Tibial artery (tissue), 4 donors: Measurements from ENCODE around the gene BLNK.

Experiments
- DNase-seq, 2 donors: peaks; one replicate each; pipeline ENCODE4 v3.0.0-alpha.2; 2019
- H3K27ac ChIP-seq, 2 donors: fragments of 200-600 bp; sonication (generic) in 1 of 2; 1 replicate in 1 of 2; 2 replicates in 1 of 2; pipeline ENCODE4 v1.5.1; 2018 to 2019; ENCODE audit warnings: mild to moderate bottlenecking in 1 of 2
- H3K27me3 ChIP-seq, 2 donors: fragments of 200-600 bp; sonication (generic) in 1 of 2; one replicate each; pipeline versions ENCODE4 v1.5.1 to v1.6.0; 2016 to 2019
- H3K36me3 ChIP-seq, 3 donors: fragments of 200-600 bp; sonication (generic) in 2 of 3; one replicate each; pipeline ENCODE4 v1.5.1; 2016 to 2019; ENCODE audit warnings: mild to moderate bottlenecking in 2 of 3
- H3K4me1 ChIP-seq, 4 donors: fragments of 200-600 bp; sonication (generic) in 2 of 4; 1 replicate in 3 of 4; 2 replicates in 1 of 4; pipeline ENCODE4 v1.5.1; 2016 to 2019
- H3K4me3 ChIP-seq, 2 donors: fragments of 200-600 bp; sonication (generic) in 1 of 2; 1 replicate in 1 of 2; 2 replicates in 1 of 2; pipeline ENCODE4 v1.5.1; 2018 to 2019; ENCODE audit warnings: mild to moderate bottlenecking in 2 of 2
- H3K9me3 ChIP-seq, 3 donors: fragments of 200-600 bp; sonication (generic) in 1 of 3; one replicate each; pipeline ENCODE4 v1.5.1; 2016 to 2019
- CTCF ChIP-seq, 2 experiments: fragments of 200-600 bp in 1 of 2; fragments of 450-650 bp in 1 of 2; IDR thresholded peaks; one replicate each; pipeline ENCODE4 v1.5.1; 2017 to 2019; ENCODE audit warnings: antibody characterized with exemption in 2 of 2, mild to moderate bottlenecking in 1 of 2, moderate library complexity in 1 of 2
- intact Hi-C: fragments of 100-400 bp; cut with DNase I; formaldehyde crosslinking; loops from one replicate; pipeline ENCODE4 v1.15.0; 2023; ENCODE audit warnings: low total_unique reads

The BLNK gene

GRCh38 chr10:96252730-96253129 lies 18.6 kb downstream of the BLNK start:
- Histone ChIP-seq H3K27me3 (no peaks in the 10 kb centered on the region), H3K36me3 (no peaks in the 10 kb centered on the region), H3K4me3 (no peak overlapping the region), H3K27ac (no peak overlapping the region), H3K4me1 (peaks cover 0 to 15% (median 5%) of the 10 kb centered on the region in 4 donors), H3K9me3 (no peaks in the 10 kb centered on the region)
- TF ChIP-seq CTCF (IDR thresholded peaks at IDR 0.05) = no peak
- intact Hi-C loops = no loop called here
- no peak for DNase-seq

GRCh38 chr10:96250349-96250748 lies 21.0 kb downstream of the BLNK start:
- intact Hi-C loops = no loop called here
- no peak for DNase-seq
- H3K4me3 ChIP-seq = no peak overlapping the region
- H3K27me3 ChIP-seq = no peaks in the 10 kb centered on the region
- no peaks in the 10 kb centered on the region for H3K36me3 ChIP-seq
- no peaks in the 10 kb centered on the region for H3K9me3 ChIP-seq
- no peak overlapping the region for H3K27ac ChIP-seq
- no peak for TF ChIP-seq CTCF (IDR thresholded peaks at IDR 0.05)
- no peaks in the 10 kb centered on the region for H3K4me1 ChIP-seq

GRCh38 chr10:96249264-96249663 lies 22.1 kb downstream of the BLNK start:
- Histone ChIP-seq H3K27me3 (no peaks in the 10 kb centered on the region), H3K27ac (no peak overlapping the region), H3K4me1 (no peaks in the 10 kb centered on the region), H3K9me3 (no peaks in the 10 kb centered on the region), H3K4me3 (no peak overlapping the region), H3K36me3 (no peaks in the 10 kb centered on the region)
- intact Hi-C loops = no loop called here
- no peak for DNase-seq
- TF ChIP-seq CTCF (IDR thresholded peaks at IDR 0.05) = no peak

- no peaks in the 10 kb centered on the region for H3K36me3 ChIP-seq
- intact Hi-C loops = no loop called here
- H3K27ac ChIP-seq = no peak overlapping the region
- TF ChIP-seq CTCF (IDR thresholded peaks at IDR 0.05) = no peak
- H3K9me3 ChIP-seq = no peaks in the 10 kb centered on the region
- H3K4me1 ChIP-seq = peaks cover 0 to 7% (median 0%) of the 10 kb centered on the region in 4 donors
- H3K4me3 ChIP-seq = no peak overlapping the region
- no peaks in the 10 kb centered on the region for H3K27me3 ChIP-seq
- DNase-seq = no peak
Measured at GRCh38 chr10:96244354-96244753, 27.0 kb downstream of the BLNK start.

- H3K27ac ChIP-seq = no peak overlapping the region
- no peak for DNase-seq
- H3K4me3 ChIP-seq = no peak overlapping the region
- intact Hi-C loops = no loop called here
- no peaks in the 10 kb centered on the region for H3K36me3 ChIP-seq
- no peak for TF ChIP-seq CTCF (IDR thresholded peaks at IDR 0.05)
- no peaks in the 10 kb centered on the region for H3K9me3 ChIP-seq
- H3K27me3 ChIP-seq = no peaks in the 10 kb centered on the region
- peaks cover 0 to 7% (median 0%) of the 10 kb centered on the region in 4 donors for H3K4me1 ChIP-seq
Measured at GRCh38 chr10:96243296-96243695, 28.1 kb downstream of the BLNK start.

GRCh38 chr10:96242822-96243221 lies 28.5 kb downstream of the BLNK start:
- no peaks in the 10 kb centered on the region for H3K36me3 ChIP-seq
- no peak for DNase-seq
- TF ChIP-seq CTCF (IDR thresholded peaks at IDR 0.05) = no peak

More at GRCh38 chr10:96242822-96243221, 28.5 kb downstream of the BLNK start:
- H3K27ac ChIP-seq = no peak overlapping the region
- H3K9me3 ChIP-seq = no peaks in the 10 kb centered on the region
- intact Hi-C loops = no loop called here
- no peaks in the 10 kb centered on the region for H3K27me3 ChIP-seq
- peaks cover 0 to 7% (median 0%) of the 10 kb centered on the region in 4 donors for H3K4me1 ChIP-seq
- H3K4me3 ChIP-seq = no peak overlapping the region
